GM18507 (cell line): ENCODE measurements around the gene HDAC9.

Experiments
- DNase-seq: peaks from one replicate; pipeline ENCODE4 v3.0.0; 2011; ENCODE audit warnings: low read depth; ENCODE audit not compliant: insufficient read length; ENCODE audit errors: extremely low spot score
- FAIRE-seq: peaks from 2 replicates; lab custom pipeline; 2011; peaks lifted over from hg19 to GRCh38; lab: Jason Lieb, UNC

The HDAC9 gene

DNA sequence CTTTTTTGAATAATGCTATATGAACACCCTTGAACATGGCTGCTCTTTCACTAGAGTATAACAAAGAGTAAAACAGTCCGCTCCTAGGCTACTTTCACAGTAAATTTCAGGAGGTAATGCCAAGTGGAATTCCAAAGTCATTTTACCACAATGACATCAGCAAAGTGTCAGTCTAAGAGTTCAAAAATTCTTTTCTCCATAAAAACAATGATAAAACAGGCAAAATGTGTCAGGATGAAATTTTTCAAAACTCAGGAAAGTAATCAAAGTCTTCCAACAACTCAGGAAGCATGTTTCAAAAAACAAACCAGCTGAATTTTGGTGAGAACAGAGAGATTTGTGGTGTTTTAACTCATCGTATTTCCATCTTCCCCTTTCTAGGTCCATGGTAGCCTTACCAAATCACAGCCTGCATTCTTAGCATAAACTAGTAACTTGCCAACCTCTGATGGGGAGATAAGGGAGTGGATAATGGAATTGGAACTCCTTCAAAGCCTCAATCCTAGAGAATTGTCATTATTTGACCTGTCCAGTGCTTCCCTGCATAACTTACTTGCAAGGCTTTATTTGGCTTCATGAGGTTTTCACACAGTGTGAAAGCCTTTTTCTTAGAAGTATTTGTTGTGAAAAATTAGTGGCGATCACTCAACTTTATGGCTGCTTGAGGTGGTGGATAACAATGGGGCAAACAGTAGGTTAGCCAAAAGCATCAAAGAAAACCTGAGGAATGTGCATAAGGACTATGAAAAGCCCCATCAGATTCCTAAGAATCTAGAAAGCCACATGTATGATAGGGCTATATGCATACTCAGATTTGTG is 302.7 kb downstream of the HDAC9 start:
- no peak for FAIRE-seq

DNA sequence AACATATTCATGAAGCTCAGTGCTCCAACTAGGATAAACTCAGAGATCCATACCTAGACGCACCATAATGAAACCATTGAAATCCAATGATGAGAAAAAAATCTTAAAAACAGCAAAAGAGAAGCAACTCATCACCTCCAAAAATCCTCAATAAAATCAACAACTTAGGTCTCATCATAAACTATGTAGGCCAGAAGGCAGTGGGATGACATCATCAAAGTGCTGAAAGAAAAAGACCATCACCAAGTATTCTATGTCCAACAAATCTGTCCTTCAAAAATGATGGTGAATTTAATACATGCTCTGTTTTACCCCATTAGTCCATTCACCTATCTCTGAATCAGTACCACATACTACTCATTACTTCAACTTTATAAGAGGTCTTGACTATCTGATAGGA is 304.4 kb downstream of the HDAC9 start:
- FAIRE-seq (no peak), DNase-seq (no peak)

More for the DNA sequence above, 302.7 kb downstream of the HDAC9 start:
- no peak for DNase-seq

- DNase-seq (no peak), FAIRE-seq (no peak)
Measured at GRCh38 chr7:18803923-18804322, 308.4 kb downstream of the HDAC9 start.

DNA sequence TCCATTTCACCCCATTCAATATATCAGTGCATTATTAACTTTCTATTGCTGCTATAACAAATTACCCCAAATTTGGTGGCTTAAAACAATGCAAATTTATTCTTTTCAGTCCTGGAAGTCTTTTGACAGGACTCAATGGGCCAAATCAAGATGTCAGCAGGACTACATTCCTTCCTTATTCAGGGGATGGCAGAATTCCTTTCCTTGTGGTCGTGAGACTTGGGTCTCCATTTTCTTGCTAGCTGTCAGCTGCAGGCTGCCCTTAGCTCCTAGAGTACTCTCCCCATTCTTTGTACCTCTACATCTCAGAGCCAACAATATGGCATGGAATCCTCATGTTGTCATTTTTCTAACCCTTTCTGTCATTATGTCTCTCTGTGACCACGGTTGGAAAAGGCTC is 310.6 kb downstream of the HDAC9 start:
- no peak for FAIRE-seq
- DNase-seq = no peak

GRCh38 chr7:18808026-18808425 is 312.5 kb downstream of the HDAC9 start:
- DNase-seq (no peak), FAIRE-seq (no peak)

GRCh38 chr7:18815261-18815960 is 319.9 kb downstream of the HDAC9 start:
- DNase-seq = no peak
- no peak for FAIRE-seq

GRCh38 chr7:18820981-18821380 is 325.4 kb downstream of the HDAC9 start:
- DNase-seq = no peak
- no peak for FAIRE-seq

DNA sequence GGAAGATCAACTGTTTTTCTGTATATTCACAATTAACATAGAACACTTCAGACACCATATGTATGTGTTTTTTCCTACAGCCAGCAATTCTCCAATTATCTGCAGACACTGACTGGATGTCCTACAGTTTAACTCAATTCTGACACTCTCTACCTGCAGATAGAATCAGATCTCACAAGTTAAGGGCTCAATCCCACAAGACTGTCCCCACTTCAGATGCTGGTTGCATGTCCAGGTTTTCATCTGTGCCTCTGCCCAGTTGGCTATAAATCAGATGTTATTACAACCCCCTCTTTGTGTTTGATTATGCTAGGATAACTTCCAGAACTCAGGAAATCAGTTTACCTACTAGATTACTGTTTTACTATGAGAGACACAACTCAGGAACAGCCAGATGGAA is 326.0 kb downstream of the HDAC9 start:
- DNase-seq (no peak), FAIRE-seq (no peak)

- FAIRE-seq (no peak), DNase-seq (no peak)
Measured at GRCh38 chr7:18824157-18824556, 328.6 kb downstream of the HDAC9 start.

DNA sequence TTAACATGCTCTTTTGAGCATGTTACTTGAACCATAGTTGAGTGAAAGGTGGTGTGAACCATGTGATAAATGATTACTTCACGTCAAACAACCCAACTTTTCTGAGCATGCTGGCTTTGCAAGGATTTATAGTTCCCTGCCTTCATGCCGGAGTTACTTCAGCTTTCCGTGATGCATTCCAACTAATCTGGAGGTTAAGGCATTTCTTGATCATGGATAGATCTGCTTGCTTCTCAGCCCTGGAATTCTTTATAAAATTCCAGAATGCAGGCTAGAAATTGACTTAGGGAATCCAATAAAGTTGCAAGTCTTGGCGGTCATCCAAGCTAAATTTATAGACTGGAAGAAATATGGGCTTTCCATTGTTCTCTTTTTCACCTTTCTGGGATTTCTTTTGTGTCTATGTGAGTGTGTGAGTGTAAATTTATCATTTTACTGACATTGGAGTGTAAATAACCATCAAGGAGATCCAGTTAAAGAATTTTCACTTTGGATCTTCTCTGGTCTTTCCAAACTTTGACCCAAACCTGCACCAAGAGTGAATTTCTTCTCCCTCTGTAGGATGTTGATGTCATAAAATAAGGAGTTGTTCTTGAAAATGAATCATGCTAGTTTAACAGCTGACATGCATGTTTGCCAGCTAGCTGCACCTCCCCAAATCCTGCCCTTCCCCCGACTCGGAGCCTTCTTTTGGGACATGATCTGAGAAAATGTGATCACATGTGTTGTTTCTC is 332.9 kb downstream of the HDAC9 start:
- FAIRE-seq (no peak), DNase-seq (no peak)

DNA sequence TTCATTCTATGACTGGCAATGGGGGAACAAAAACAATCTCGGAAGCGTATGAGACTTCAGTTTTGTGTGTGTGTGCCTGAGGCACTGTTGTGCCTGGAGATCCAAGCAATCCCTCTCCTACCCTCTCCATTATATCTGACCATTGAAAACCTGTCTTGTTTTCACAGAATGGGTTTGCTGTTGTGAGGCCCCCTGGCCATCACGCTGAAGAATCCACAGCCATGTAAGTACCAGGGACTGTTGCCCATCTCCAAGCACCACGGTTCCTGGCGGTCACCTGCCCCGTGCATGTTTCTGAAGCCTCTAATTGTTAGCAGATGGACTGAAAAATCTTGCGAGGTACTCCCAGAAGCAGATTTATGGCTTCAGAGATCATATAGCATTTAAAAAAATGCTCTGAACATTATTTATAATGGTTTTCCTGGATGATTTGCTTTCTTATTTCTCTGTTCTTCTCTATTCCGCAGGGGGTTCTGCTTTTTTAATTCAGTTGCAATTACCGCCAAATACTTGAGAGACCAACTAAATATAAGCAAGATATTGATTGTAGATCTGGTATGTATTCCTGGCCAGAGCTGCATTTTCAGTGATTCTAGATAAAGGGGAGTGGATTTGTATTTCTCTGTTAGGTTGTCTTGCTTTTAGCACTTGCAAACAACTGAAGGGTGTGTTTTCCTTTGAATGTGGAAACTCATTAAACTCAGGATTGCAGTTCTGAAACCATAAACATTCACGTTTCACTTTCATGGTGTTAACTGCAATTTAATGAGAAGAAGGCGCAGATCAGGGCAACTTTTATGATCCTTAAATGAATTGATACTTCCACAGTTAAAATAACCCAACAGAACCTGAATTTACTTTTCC is 333.7 kb downstream of the HDAC9 start:
- DNase-seq = no peak
- no peak for FAIRE-seq

DNA sequence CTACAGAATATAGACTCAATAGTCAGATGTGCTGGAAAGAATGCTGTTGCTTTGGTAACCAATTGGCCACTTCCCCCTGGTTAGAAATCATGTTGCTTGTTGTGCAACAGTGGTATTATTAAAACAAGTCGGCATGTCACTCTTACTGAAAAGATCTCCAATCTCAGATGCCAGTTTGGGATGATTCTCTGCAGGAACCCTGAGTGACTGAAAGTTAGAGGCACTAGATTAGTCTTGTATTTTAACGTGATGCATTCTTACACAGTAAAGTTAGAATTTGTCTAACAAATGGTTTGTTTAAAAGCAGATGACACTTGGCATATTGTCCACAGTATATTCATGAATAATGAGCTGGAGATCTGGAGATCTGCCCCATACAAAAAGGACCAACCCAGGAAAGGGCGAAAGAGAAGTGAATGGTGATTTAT is 334.3 kb downstream of the HDAC9 start:
- DNase-seq (no peak), FAIRE-seq (no peak)

DNA sequence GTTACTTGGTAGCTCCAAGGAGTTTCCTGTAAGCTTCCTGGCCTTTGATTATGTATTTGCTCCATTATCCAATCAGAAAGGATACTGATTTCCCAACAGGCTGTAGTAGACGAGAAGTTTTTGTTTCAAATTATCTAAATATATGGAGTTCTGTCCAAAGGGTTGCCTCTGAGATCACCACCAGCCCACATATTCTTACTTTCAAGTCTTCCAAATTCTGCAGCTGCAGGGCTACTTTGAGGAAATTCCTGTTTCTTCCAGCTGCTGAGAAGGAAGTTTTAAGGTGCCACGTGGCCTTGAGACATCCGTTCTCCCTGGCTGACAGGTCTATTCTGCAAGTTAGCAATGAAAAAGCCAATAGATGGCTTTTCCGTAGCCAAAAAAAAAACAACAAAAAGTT is 335.9 kb downstream of the HDAC9 start:
- DNase-seq = no peak
- FAIRE-seq = no peak

DNA sequence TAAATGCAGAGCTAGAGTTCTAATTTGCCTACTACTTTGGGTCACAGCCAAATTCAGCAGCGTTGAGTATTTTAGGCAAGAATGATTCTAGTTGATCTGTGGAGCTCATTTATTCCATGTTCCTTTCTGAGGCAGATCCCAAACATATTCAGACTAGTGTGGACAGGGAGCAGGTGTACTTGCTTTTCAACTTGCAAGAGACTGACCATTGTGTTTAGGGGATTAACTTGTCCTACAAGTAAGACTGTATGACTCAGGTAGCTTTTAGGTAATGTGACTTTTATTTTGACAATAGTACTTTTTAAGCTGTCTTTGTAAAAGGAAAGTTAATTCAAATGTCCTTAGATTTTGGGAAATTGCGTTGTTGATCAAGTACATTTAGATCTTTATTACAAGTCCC is 336.4 kb downstream of the HDAC9 start:
- DNase-seq = no peak
- FAIRE-seq = no peak

GRCh38 chr7:18834577-18834976 is 339.0 kb downstream of the HDAC9 start:
- no peak for DNase-seq
- no peak for FAIRE-seq

DNA sequence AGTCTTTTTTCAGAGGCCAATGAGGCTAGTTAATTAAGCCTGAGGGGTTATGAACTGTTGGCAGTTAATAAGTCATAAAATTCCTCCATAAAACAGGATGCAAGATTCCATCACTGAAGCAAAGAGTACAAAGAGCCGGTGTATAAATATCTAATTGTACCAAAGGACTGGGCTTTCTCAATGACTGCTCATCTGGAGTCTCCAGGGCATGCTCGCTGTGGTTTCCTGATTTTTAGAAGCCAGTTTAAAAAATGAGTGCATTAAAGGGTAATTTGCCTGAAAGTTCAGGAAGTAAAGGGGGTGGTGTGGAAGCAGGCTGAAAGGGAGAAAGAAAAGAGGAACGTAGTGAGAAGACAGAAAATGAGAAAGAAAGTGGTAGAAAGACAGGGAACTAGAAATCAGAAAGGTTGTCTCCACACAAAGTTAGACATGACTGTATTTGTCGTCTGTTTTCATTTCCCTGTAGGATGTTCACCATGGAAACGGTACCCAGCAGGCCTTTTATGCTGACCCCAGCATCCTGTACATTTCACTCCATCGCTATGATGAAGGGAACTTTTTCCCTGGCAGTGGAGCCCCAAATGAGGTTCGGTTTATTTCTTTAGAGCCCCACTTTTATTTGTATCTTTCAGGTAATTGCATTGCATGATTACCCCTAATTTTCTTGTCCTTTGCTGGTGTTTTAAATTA is 339.6 kb downstream of the HDAC9 start:
- DNase-seq (no peak), FAIRE-seq (no peak)

DNA sequence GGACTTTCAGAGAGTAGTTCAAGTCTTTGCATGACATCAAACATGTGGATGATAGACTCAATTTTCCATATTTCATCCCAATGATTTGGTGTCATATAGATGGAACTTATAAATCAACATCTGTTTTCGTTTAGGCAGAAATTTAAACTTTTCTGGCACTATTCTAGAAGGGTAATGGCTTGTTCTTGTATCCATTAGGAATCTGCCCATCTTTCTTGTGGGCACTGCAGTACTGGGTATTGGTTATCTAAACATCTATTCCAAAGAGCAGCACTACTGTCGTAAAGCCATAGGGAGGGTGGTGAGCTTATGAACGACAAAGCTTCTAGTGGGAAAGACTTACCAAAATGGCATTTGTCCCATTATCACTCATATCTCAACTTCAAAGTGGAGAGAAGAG is 348.4 kb downstream of the HDAC9 start:
- no peak for FAIRE-seq
- no peak for DNase-seq

GRCh38 chr7:18844735-18845134 is 349.2 kb downstream of the HDAC9 start:
- FAIRE-seq (no peak), DNase-seq (no peak)

- DNase-seq = no peak
- no peak for FAIRE-seq
Measured at GRCh38 chr7:18845700-18846099, 350.2 kb downstream of the HDAC9 start.
